ENCODE data around the gene SYTL5. TPM values are rescaled to one million over a fixed set of nuclear protein-coding genes. Genes with fewer than 3 reads are reported as not detected.

The SYTL5 gene
- total RNA-seq, 1 donor from 2014 or later = not detected

- Mint-ChIP-seq H3K4me1 (ENCODE audit: low read depth, unreplicated experiment) (no peaks in the 10 kb centered on the region), H3K9me3 (ENCODE audit: unreplicated experiment) (no peaks in the 10 kb centered on the region), H3K36me3 (ENCODE audit: unreplicated experiment) (no peaks in the 10 kb centered on the region), H3K27me3 (ENCODE audit: unreplicated experiment) (no peaks in the 10 kb centered on the region), H3K27ac (ENCODE audit: unreplicated experiment) (no peak overlapping the region), H3K4me3 (ENCODE audit: unreplicated experiment) (no peak overlapping the region)
- TF ChIP-seq CTCF (IDR thresholded peaks at IDR 0.05; ENCODE audit: partially characterized antibody, unreplicated experiment) = no peak
- no peak for DNase-seq
Observed at GRCh38 chrX:38055170-38055847, 49.0 kb downstream of the SYTL5 start.

GRCh38 chrX:38060331-38060878 is 54.1 kb downstream of the SYTL5 start:
- H3K27me3 Mint-ChIP-seq (ENCODE audit: unreplicated experiment) = no peaks in the 10 kb centered on the region
- H3K36me3 Mint-ChIP-seq (ENCODE audit: unreplicated experiment) = no peaks in the 10 kb centered on the region
- no peak overlapping the region for H3K27ac Mint-ChIP-seq (ENCODE audit: unreplicated experiment)
- H3K4me3 Mint-ChIP-seq (ENCODE audit: unreplicated experiment) = no peak overlapping the region
- H3K9me3 Mint-ChIP-seq (ENCODE audit: unreplicated experiment) = no peaks in the 10 kb centered on the region
- no peaks in the 10 kb centered on the region for H3K4me1 Mint-ChIP-seq (ENCODE audit: low read depth, unreplicated experiment)
- TF ChIP-seq CTCF (IDR thresholded peaks at IDR 0.05; ENCODE audit: partially characterized antibody, unreplicated experiment) = no peak
- DNase-seq = no peak

GRCh38 chrX:38061335-38061734 is 55.0 kb downstream of the SYTL5 start:
- Mint-ChIP-seq H3K4me1 (ENCODE audit: low read depth, unreplicated experiment) (no peaks in the 10 kb centered on the region), H3K27me3 (ENCODE audit: unreplicated experiment) (no peaks in the 10 kb centered on the region), H3K4me3 (ENCODE audit: unreplicated experiment) (no peak overlapping the region), H3K9me3 (ENCODE audit: unreplicated experiment) (no peaks in the 10 kb centered on the region), H3K27ac (ENCODE audit: unreplicated experiment) (no peak overlapping the region), H3K36me3 (ENCODE audit: unreplicated experiment) (no peaks in the 10 kb centered on the region)
- no peak for DNase-seq
- no peak for TF ChIP-seq CTCF (IDR thresholded peaks at IDR 0.05; ENCODE audit: partially characterized antibody, unreplicated experiment)

- Mint-ChIP-seq H3K27ac (ENCODE audit: unreplicated experiment) (no peak overlapping the region), H3K9me3 (ENCODE audit: unreplicated experiment) (no peaks in the 10 kb centered on the region), H3K4me3 (ENCODE audit: unreplicated experiment) (no peak overlapping the region), H3K36me3 (ENCODE audit: unreplicated experiment) (no peaks in the 10 kb centered on the region), H3K27me3 (ENCODE audit: unreplicated experiment) (no peaks in the 10 kb centered on the region), H3K4me1 (ENCODE audit: low read depth, unreplicated experiment) (no peaks in the 10 kb centered on the region)
- TF ChIP-seq CTCF (IDR thresholded peaks at IDR 0.05; ENCODE audit: partially characterized antibody, unreplicated experiment) = no peak
- no peak for DNase-seq
Observed at GRCh38 chrX:38066934-38067333, 60.6 kb downstream of the SYTL5 start.

GRCh38 chrX:38069273-38069672 is 62.9 kb downstream of the SYTL5 start:
- Mint-ChIP-seq H3K27ac (ENCODE audit: unreplicated experiment) (no peak overlapping the region), H3K36me3 (ENCODE audit: unreplicated experiment) (no peaks in the 10 kb centered on the region), H3K4me1 (ENCODE audit: low read depth, unreplicated experiment) (peaks cover 1% of the 10 kb centered on the region), H3K27me3 (ENCODE audit: unreplicated experiment) (no peaks in the 10 kb centered on the region), H3K4me3 (ENCODE audit: unreplicated experiment) (no peak overlapping the region), H3K9me3 (ENCODE audit: unreplicated experiment) (no peaks in the 10 kb centered on the region)
- no peak for TF ChIP-seq CTCF (IDR thresholded peaks at IDR 0.05; ENCODE audit: partially characterized antibody, unreplicated experiment)
- no peak for DNase-seq

Measured in glutamatergic neuron (in vitro differentiated cells).